Liver (tissue), 3 donors: ENCODE results near the gene MMP20.

Experiments
- ATF3 ChIP-seq: IDR thresholded peaks from 2 replicates; pipeline ENCODE4 v1.6.1; 2016; ENCODE audit warnings: antibody characterized with exemption
- NR2F2 ChIP-seq: IDR thresholded peaks from 2 replicates; pipeline ENCODE4 v1.6.1; 2016; ENCODE audit warnings: antibody characterized with exemption
- RAD21 ChIP-seq, 2 donors: IDR thresholded peaks; 2 replicates each; pipeline ENCODE4 v1.6.1; 2016; ENCODE audit warnings: antibody characterized with exemption in 2 of 2, mild to moderate bottlenecking in 2 of 2
- YY1 ChIP-seq: IDR thresholded peaks from 2 replicates; pipeline ENCODE4 v1.6.1; 2016; ENCODE audit warnings: antibody characterized with exemption, mild to moderate bottlenecking
- TF ChIP-seq, protein P1 (sequence below): fragments of 150-350 bp; IDR thresholded peaks from 2 replicates; pipeline ENCODE4 v1.5.1; 2017; ENCODE audit warnings: improper control_type of control experiment, low read depth, low read length; ENCODE audit not compliant: missing input control
- TF ChIP-seq, protein P2 (sequence below): IDR thresholded peaks from 2 replicates; pipeline ENCODE4 v1.6.1; 2016; ENCODE audit warnings: antibody characterized with exemption
- donor health status: healthy.
- donor health status: healthy.

DNA sequence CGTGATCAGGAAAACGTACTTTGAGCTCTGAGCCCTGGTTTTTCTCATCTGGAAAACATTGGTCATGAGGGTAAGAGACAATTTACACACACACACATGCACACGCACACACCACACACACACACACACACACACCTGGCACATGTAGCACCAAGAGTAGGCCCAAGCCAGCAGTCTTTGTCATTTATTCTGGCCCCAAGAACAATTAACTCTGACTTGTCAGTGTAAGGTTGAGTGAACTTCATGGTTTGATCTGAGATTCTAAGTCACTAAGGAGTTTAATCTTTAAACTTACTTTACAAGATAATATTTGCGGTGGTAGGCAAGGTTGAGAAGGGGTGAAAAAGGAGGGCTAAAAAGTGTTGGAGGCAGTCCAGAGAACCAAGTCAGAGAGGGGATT lies 44.1 kb downstream of the MMP20 start:
- TF ChIP-seq, protein P1, sequence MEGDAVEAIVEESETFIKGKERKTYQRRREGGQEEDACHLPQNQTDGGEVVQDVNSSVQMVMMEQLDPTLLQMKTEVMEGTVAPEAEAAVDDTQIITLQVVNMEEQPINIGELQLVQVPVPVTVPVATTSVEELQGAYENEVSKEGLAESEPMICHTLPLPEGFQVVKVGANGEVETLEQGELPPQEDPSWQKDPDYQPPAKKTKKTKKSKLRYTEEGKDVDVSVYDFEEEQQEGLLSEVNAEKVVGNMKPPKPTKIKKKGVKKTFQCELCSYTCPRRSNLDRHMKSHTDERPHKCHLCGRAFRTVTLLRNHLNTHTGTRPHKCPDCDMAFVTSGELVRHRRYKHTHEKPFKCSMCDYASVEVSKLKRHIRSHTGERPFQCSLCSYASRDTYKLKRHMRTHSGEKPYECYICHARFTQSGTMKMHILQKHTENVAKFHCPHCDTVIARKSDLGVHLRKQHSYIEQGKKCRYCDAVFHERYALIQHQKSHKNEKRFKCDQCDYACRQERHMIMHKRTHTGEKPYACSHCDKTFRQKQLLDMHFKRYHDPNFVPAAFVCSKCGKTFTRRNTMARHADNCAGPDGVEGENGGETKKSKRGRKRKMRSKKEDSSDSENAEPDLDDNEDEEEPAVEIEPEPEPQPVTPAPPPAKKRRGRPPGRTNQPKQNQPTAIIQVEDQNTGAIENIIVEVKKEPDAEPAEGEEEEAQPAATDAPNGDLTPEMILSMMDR, result no peak
- no peak for TF ChIP-seq RAD21 (IDR thresholded peaks at IDR 0.05)
- no peak for TF ChIP-seq YY1
- TF ChIP-seq NR2F2, result no peak
- TF ChIP-seq, protein P2, sequence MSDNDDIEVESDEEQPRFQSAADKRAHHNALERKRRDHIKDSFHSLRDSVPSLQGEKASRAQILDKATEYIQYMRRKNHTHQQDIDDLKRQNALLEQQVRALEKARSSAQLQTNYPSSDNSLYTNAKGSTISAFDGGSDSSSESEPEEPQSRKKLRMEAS, result no peak
- no peak for TF ChIP-seq ATF3
